HG03342 (cell line): ENCODE results near the gene TRMO.

ENCODE experiments used
- ATAC-seq: cut with Tn5 transposase; IDR thresholded peaks from one replicate; pipeline ENCODE4 v1.9.1; 2021; ENCODE audit warnings: mild to moderate bottlenecking, moderate library complexity; ENCODE audit not compliant: unreplicated experiment

Gene TRMO

DNA sequence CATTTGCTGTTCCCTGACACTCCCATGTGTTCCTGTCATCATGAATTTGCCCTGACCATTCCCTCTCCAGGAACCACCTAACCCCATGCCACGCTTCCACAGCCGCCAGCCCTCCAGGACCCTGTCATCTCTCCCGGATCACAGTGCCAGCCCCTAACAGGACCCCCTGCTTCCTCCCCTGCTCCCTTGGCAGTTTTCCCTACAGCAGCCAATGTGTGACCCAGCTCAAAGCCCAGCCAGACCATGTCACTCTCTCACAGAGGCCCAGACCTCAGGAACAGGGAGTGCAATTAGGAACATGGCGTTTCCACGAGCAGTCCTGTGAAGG, 61.2 kb downstream of the TRMO start:
- no peak for ATAC-seq

DNA sequence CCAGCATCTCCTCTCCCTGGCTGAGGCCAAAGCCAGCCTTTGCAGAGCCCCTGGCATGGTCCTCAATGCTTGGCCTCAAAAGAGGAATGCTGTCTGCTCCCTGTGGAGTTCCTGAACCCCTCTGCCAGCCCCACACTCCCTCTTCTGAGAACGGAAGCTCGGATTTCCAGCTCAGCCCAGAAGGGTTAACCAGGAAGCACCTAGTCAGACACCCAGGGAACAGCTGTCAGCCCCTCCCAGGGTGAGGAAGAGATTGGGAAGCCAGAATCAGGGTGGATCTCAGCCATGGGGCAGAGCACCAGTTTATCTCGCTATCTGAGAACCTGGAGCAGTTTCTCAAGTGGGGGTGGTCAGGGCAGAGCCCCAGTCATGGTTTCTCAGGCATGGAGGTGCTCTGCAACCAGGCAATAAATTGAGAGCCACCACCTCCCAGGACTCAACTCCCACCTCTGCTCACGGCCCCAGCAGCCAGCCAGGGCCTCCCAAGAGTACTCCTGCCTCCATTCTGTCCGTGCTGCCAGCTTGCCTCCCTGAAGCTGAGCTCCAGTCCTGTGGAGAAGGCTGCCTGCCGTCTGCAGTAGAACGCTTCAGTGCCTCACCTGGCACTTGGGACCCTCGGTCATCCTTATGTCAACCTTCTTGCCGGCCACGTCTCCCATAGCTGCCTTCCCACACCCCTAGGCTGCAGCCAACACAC, 61.7 kb downstream of the TRMO start:
- no peak for ATAC-seq

DNA sequence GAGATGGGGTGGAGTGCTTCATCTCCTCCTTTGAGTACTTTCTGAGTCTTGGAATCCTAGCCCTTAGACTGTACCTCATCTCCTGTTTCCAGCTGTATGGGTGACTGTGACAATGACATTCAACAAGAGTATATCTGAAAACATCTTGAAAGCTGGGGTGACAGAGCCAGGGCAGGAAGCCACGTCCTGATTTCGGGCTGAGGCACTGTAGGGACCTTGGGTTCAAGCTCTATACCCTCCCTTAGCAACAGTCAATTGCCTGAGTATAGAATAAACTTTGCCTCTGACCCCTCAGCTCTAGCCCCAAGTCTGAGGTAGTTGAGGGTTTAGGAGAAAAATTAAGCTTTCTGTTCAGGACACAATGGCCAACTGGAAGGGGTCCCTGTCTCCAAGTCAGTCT, 63.0 kb downstream of the TRMO start:
- ATAC-seq = no peak

DNA sequence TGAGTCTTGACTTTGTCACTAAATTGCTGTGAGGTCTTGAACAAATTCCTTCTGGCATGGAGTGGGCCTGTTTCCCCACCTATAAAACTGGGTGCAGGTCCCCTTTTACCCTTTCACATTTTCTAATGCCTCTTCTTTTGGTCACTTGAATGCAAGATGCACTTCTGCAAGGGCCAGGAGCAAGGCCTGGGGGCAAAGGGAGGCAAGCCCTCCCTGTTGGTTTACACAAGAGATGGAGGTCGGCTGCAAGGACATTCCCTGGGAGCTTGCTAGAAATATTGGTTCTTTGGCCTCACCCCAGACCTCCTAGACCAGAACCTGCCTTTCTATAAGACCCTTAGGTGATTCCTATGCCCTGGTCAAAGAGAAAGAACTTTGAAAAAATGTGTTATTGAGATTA, 63.5 kb downstream of the TRMO start:
- ATAC-seq = no peak

- ATAC-seq = no peak
These were observed 63.9 kb downstream of the TRMO start for GRCh38 chr9:97858393-97858713.

DNA sequence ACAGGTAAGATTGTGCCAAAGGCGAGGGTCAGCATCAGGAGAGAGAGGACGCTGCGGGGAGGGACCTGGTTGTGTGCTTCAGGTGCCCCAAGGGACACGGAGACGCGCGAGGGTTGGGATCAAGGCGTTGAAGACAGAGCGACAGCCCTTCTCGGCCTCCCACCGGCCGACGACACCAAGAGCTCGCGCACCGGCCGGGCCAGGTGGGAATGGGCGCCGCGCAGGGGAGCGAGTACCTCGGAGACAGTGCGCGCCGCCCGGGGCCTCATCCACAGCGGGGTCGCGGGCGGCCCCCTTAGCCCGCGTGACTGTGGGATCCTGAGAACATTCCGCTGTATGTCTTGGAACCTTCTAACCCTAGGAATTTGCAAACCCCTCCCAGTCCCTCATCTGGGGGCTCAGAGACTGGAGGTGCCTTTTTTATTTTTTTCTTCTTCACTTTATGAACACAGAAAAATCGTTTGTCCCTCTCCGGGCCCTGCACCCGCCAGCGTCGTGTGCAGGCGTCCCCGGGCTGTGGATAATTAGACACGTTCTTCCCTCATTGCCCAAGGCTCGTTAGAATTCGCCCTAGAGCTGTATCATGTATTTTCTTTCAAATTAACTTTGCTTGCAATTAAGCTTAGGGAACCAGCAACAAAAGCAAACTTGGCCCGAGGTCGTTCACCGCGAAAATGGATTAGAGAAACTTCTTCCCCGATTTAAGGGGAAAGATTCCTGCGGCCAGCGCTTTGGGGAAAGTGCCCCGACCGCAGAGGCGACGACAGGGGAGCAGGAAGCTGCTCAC, 64.5 kb downstream of the TRMO start:
- ATAC-seq = no peak

DNA sequence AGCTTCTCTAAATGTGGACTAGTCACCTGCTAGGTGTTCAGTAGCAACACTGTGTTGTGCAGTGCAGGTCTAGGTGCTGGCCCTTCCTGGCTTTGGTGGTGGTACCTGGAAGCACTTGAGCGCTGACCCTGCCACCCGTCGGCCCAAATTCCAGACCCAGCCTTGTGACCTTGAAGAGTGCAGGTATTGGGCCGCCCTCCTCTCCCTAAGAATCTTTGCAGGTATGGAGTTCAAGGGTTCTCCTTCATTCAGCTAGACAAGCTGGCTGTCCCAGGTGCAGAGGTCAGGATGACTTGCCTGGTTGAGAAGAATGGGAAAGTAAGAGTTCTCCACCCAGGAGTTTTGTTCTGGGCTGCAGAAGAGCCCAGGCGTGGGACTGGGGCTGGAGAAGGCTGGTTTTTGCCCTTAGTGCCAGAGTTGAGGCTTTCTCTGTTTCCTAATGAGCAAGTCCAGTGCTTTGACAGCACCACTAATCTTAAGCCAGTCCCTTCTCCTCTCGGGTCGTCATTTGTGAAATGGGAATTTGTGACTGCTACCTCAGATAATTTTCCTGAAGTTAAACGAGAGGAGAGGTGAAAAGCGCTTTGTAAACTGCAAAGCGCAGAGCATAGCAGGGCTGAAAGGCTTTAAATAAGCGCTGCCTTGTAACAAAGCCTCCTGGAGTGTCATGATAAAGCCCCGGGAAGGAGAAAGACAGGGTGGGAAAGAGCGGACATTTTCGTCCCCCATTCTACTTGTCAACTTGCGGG, 65.3 kb downstream of the TRMO start:
- ATAC-seq = no peak

GRCh38 chr9:97855899-97856298, 66.4 kb downstream of the TRMO start:
- ATAC-seq = no peak

GRCh38 chr9:97855486-97855875, 66.8 kb downstream of the TRMO start:
- ATAC-seq = no peak

DNA sequence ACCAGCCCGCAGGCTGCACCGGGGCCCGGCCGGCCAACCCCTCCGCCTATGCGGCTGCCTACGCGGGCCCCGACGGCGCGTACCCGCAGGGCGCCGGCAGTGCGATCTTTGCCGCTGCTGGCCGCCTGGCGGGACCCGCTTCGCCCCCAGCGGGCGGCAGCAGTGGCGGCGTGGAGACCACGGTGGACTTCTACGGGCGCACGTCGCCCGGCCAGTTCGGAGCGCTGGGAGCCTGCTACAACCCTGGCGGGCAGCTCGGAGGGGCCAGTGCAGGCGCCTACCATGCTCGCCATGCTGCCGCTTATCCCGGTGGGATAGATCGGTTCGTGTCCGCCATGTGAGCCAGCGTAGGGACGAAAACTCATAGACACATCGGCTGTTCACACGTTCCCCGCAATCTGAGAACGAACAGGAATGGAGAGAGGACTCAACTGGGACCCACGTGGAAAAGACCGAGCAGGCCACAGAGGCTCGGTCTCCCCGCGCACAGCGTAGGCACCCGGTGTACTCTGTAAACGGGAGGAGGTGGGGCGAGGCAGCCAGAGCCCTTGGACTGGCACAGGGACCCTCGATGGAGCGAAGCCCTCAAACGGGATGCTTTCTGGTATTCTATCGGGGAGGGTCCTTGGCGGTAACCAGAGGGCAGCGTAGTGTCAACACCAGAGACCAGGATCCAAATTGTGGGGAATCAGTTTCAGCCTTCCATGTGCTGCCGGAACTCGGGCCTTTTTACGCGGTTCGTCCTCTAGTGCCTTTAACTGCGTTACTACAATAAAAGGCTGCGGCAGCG, 67.4 kb downstream of the TRMO start:
- ATAC-seq = no peak
